Osteocyte (in vitro differentiated cells): ENCODE data around the gene DGUOK. TPM values are rescaled to one million over a fixed set of nuclear protein-coding genes. Genes with fewer than 3 reads are reported as not detected.

Source experiments
- DNase-seq: peaks from one replicate; pipeline ENCODE4 v3.0.0; 2021; ENCODE audit warnings: mixed read lengths; ENCODE audit not compliant: unreplicated experiment; ENCODE audit errors: extremely low spot score
- H3K27ac Mint-ChIP-seq: one replicate; pipeline ENCODE4 v1.8.0; 2021; ENCODE audit warnings: mild to moderate bottlenecking, mixed read lengths; ENCODE audit not compliant: unreplicated experiment
- H3K27me3 Mint-ChIP-seq: one replicate; pipeline ENCODE4 v1.8.0; 2021; ENCODE audit warnings: mixed read lengths; ENCODE audit not compliant: unreplicated experiment
- H3K36me3 Mint-ChIP-seq: one replicate; pipeline ENCODE4 v1.8.0; 2021; ENCODE audit warnings: mixed read lengths; ENCODE audit not compliant: unreplicated experiment
- H3K4me1 Mint-ChIP-seq: one replicate; pipeline ENCODE4 v1.8.0; 2021; ENCODE audit warnings: mixed read lengths; ENCODE audit not compliant: unreplicated experiment
- H3K4me3 Mint-ChIP-seq: one replicate; pipeline ENCODE4 v1.8.0; 2021; ENCODE audit warnings: mild to moderate bottlenecking, moderate library complexity, mixed read lengths; ENCODE audit not compliant: unreplicated experiment
- H3K9me3 Mint-ChIP-seq: one replicate; pipeline ENCODE4 v1.8.0; 2021; ENCODE audit warnings: mixed read lengths; ENCODE audit not compliant: unreplicated experiment
- total RNA-seq: library from RNA; stranded (reverse); gene quantifications from 2 replicates; pipeline ENCODE4 v1.2.1, GENCODE V29; 2021
- TF ChIP-seq, protein P1 (sequence below): fragments of 200-600 bp; sonication (generic); IDR thresholded peaks from 2 replicates; pipeline ENCODE4 v1.5.0; 2021; ENCODE audit warnings: antibody characterized with exemption, mild to moderate bottlenecking, moderate library complexity

The DGUOK gene
- total RNA-seq, 1 donor from 2014 or later: 63.9 TPM

DNA sequence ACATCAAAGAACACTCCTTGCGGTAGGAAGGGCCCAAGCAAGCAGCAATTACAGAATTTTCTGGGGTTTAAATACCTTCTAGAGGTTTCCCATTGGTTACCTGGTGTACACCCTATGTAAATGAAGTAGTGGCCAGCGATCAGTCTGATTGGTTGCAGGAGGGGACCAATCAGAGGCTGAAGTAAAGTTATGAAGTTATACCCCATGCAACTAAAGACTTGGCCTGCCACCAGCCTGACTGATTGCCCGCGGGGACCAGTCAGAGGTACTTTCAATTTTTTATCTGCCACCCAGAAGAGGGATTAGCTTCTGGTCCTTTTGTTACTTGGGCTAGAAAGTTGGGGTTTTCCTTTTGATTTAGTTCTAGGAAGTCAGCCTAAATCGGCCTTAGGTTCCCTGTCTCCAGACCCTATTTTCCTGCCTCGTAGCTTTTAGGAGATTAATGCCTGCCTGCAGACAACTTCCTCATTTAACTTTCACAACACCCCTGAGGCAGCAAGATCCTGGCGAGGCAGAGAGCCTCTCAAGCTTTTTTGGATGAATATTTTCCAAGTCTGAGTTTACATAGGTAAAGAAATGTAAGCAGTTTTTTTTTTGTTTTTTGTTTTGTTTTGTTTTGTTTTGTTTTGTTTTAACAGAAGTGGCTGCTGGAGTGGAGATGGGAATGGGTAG is 1.5 kb upstream of the DGUOK start:
- no peaks in the 10 kb centered on the region for H3K27me3 Mint-ChIP-seq
- H3K4me3 Mint-ChIP-seq: no peak overlapping the region
- H3K27ac Mint-ChIP-seq: no peak overlapping the region
- peak; percentile 13 for DNase-seq
- TF ChIP-seq, protein P1, sequence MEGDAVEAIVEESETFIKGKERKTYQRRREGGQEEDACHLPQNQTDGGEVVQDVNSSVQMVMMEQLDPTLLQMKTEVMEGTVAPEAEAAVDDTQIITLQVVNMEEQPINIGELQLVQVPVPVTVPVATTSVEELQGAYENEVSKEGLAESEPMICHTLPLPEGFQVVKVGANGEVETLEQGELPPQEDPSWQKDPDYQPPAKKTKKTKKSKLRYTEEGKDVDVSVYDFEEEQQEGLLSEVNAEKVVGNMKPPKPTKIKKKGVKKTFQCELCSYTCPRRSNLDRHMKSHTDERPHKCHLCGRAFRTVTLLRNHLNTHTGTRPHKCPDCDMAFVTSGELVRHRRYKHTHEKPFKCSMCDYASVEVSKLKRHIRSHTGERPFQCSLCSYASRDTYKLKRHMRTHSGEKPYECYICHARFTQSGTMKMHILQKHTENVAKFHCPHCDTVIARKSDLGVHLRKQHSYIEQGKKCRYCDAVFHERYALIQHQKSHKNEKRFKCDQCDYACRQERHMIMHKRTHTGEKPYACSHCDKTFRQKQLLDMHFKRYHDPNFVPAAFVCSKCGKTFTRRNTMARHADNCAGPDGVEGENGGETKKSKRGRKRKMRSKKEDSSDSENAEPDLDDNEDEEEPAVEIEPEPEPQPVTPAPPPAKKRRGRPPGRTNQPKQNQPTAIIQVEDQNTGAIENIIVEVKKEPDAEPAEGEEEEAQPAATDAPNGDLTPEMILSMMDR: no peak
- H3K9me3 Mint-ChIP-seq: no peaks in the 10 kb centered on the region
- H3K4me1 Mint-ChIP-seq: peaks cover 32% of the 10 kb centered on the region
- H3K36me3 Mint-ChIP-seq: peaks cover 4% of the 10 kb centered on the region

- TF ChIP-seq, protein P1: no peak
- peaks cover 29% of the 10 kb centered on the region for H3K4me1 Mint-ChIP-seq
- peak overlapping the region; percentile 92 for H3K4me3 Mint-ChIP-seq
- no peaks in the 10 kb centered on the region for H3K27me3 Mint-ChIP-seq
- DNase-seq: peak; percentile 21
- H3K27ac Mint-ChIP-seq: peak overlapping the region; percentile 98
- H3K36me3 Mint-ChIP-seq: peaks cover 5% of the 10 kb centered on the region
- no peaks in the 10 kb centered on the region for H3K9me3 Mint-ChIP-seq
These were observed 707 bp upstream of the DGUOK start for GRCh38 chr2:73925853-73926492.

GRCh38 chr2:73927344-73927743 is 664 bp downstream of the DGUOK start:
- peaks cover 5% of the 10 kb centered on the region for H3K36me3 Mint-ChIP-seq
- H3K9me3 Mint-ChIP-seq: no peaks in the 10 kb centered on the region
- no peaks in the 10 kb centered on the region for H3K27me3 Mint-ChIP-seq
- DNase-seq: no peak
- TF ChIP-seq, protein P1: no peak
- peak overlapping the region; percentile 98 for H3K27ac Mint-ChIP-seq
- H3K4me3 Mint-ChIP-seq: peak overlapping the region; percentile 92
- peaks cover 41% of the 10 kb centered on the region for H3K4me1 Mint-ChIP-seq

DNA sequence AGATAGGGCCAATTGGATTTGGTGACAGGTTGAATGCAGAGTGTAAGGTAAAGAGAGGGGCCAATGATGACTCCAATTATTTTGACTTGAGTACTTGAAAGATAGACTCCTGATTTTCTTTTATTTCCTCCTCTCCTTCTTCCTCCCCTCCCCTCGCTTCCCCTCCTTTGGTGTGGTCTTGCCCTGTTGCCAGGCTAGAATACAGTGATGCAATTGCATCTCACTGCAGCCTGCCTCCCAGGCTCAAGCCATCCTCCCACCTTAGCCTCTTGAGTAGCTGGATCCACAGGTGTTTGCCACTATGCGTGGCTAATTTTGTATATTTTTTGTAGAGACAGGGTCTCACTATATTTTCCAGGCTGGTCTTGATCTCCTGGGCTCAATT is 2.3 kb downstream of the DGUOK start:
- DNase-seq: no peak
- peaks cover 41% of the 10 kb centered on the region for H3K4me1 Mint-ChIP-seq
- H3K27me3 Mint-ChIP-seq: no peaks in the 10 kb centered on the region
- no peaks in the 10 kb centered on the region for H3K9me3 Mint-ChIP-seq
- H3K27ac Mint-ChIP-seq: peak overlapping the region; percentile 25
- TF ChIP-seq, protein P1: no peak
- H3K4me3 Mint-ChIP-seq: peak overlapping the region; percentile 27
- H3K36me3 Mint-ChIP-seq: peaks cover 11% of the 10 kb centered on the region

GRCh38 chr2:73930386-73930785 is 3.7 kb downstream of the DGUOK start:
- peaks cover 12% of the 10 kb centered on the region for H3K36me3 Mint-ChIP-seq
- H3K4me3 Mint-ChIP-seq: no peak overlapping the region
- TF ChIP-seq, protein P1: no peak
- no peak overlapping the region for H3K27ac Mint-ChIP-seq
- no peaks in the 10 kb centered on the region for H3K27me3 Mint-ChIP-seq
- no peak for DNase-seq
- H3K9me3 Mint-ChIP-seq: no peaks in the 10 kb centered on the region
- H3K4me1 Mint-ChIP-seq: peaks cover 41% of the 10 kb centered on the region
